Peyer's patch (tissue), 4 donors: ENCODE results near the gene IRF2. TPM values are rescaled to one million over a fixed set of nuclear protein-coding genes. Genes with fewer than 3 reads are reported as not detected.
A peak's percentile ranks its signal among the peaks of the same experiment; 100 is the strongest.

Experiments used
- DNase-seq, 3 donors: peaks; one replicate each; pipeline ENCODE4 v3.0.0-alpha.2; 2017 to 2019
- H3K27ac ChIP-seq, 4 donors: fragments of 200-600 bp; sonication (generic); one replicate each; pipeline ENCODE4 v1.5.1; 2016 to 2019
- H3K27me3 ChIP-seq, 2 donors: fragments of 200-600 bp; sonication (generic); one replicate each; pipeline ENCODE4 v1.5.1; 2019
- H3K36me3 ChIP-seq, 3 donors: fragments of 200-600 bp; sonication (generic); one replicate each; pipeline ENCODE4 v1.5.1; 2016 to 2019
- H3K4me1 ChIP-seq, 4 donors: fragments of 200-600 bp; sonication (generic); one replicate each; pipeline ENCODE4 v1.5.1; 2016 to 2019
- H3K4me3 ChIP-seq, 4 donors: fragments of 200-600 bp; sonication (generic); 1 replicate in 3 of 4; 2 replicates in 1 of 4; pipeline ENCODE4 v1.5.1; 2016 to 2019; ENCODE audit warnings: mild to moderate bottlenecking in 1 of 4
- H3K9me3 ChIP-seq, 4 donors: fragments of 200-600 bp; sonication (generic); one replicate each; pipeline ENCODE4 v1.5.1; 2016 to 2019; ENCODE audit warnings: mild to moderate bottlenecking in 1 of 4
- CTCF ChIP-seq, 6 experiments: fragments of 450-650 bp in 4 of 6; fragments of 200-600 bp in 2 of 6; sonication (generic) in 1 of 6; IDR thresholded peaks; one replicate each; pipeline ENCODE4 v1.5.1; 2017 to 2019; ENCODE audit warnings: antibody characterized with exemption in 6 of 6, mild to moderate bottlenecking in 3 of 6, moderate library complexity in 1 of 6
- POLR2A ChIP-seq, 2 donors: fragments of 450-650 bp; IDR thresholded peaks; one replicate each; pipeline ENCODE4 v1.5.1; 2017; ENCODE audit warnings: antibody characterized with exemption in 2 of 2, mild to moderate bottlenecking in 2 of 2, moderate library complexity in 2 of 2
- total RNA-seq, 4 donors: library from RNA; depleted of rRNA; stranded (reverse); fragments of >200 nt; gene quantifications; one replicate each; pipeline ENCODE4 v1.1.0, GENCODE V29; 2016

The IRF2 gene
- total RNA-seq, 4 donors from 2014 or later, result 28.0 to 42.8 (median 39.2) TPM

GRCh38 chr4:184423003-184423686, 51.2 kb downstream of the IRF2 start:
- Histone ChIP-seq H3K36me3 (peaks cover 0 to 48% (median 0%) of the 10 kb centered on the region in 3 donors), H3K4me1 (peaks cover 0 to 20% (median 5%) of the 10 kb centered on the region in 4 donors), H3K27ac (peak overlapping the region in 2 of 4 donors; percentile 3 to 36), H3K27me3 (no peaks in the 10 kb centered on the region), H3K9me3 (no peaks in the 10 kb centered on the region), H3K4me3 (no peak overlapping the region)
- no peak for DNase-seq
- TF ChIP-seq POLR2A (IDR thresholded peaks at IDR 0.05) (no peak), CTCF (IDR thresholded peaks at IDR 0.05) (no peak)

DNA sequence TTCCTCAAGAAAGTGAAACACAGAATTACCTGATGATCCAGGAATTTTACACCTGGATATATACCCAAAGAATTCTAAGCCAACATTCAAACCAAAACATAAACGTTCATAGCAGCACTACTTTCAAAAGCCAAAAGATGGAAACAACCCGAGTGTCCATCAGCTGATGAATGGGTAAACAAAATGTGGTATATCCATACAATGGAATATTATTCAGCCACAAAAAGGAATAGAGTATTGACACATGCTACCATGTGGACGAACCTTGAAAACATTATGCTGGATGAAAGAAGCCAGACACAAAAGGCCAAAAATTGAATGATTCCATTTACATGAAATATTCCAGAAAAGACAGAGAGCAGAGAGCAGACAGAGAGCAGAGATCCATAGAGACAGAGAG, 52.0 kb downstream of the IRF2 start:
- Histone ChIP-seq H3K27me3 (no peaks in the 10 kb centered on the region), H3K9me3 (no peaks in the 10 kb centered on the region), H3K36me3 (peaks cover 0 to 46% (median 0%) of the 10 kb centered on the region in 3 donors), H3K4me3 (no peak overlapping the region), H3K27ac (peak overlapping the region in 1 of 4 donors; percentile 28), H3K4me1 (peaks cover 0 to 26% (median 11%) of the 10 kb centered on the region in 4 donors)
- no peak for TF ChIP-seq CTCF (IDR thresholded peaks at IDR 0.05)
- TF ChIP-seq POLR2A (IDR thresholded peaks at IDR 0.05), result no peak
- DNase-seq, result no peak

DNA sequence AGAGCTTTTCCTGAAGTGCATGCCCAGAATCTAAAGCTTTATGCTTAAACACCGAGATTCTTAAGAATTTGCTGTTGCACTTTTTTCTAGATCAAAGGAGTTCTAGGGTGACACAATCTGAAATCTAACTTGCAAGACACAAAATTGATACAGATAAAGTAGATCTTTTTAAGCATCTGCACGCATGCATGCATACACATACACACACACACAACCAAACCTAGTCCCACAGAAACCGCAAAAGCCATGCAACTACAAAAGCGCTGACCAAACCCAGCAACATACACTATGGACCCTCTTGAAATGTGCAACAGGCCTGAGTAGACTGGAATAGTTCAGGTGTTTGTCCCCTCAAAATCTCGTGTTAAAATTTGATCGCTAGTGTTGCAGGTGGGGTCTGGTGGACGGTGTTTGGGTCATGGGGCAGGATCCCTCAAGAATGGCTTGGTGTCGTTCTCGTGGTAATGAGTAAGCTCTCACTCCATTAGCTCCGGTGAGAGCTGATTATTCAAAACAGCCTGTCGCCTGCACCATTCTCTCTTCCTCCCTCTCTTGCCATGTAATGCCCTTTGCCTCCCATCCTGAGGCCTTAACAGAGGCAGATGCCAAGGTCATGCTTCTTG, 52.7 kb downstream of the IRF2 start:
- Histone ChIP-seq H3K4me1 (peaks cover 0 to 28% (median 15%) of the 10 kb centered on the region in 4 donors), H3K27me3 (no peaks in the 10 kb centered on the region), H3K27ac (peak overlapping the region in 3 of 4 donors; percentile 18 to 51 (median 28)), H3K36me3 (peaks cover 0 to 43% (median 0%) of the 10 kb centered on the region in 3 donors), H3K9me3 (no peaks in the 10 kb centered on the region), H3K4me3 (no peak overlapping the region)
- peak in 1 of 3 donors; percentile 32 for DNase-seq
- TF ChIP-seq POLR2A (IDR thresholded peaks at IDR 0.05) (no peak), CTCF (IDR thresholded peaks at IDR 0.05) (no peak)

DNA sequence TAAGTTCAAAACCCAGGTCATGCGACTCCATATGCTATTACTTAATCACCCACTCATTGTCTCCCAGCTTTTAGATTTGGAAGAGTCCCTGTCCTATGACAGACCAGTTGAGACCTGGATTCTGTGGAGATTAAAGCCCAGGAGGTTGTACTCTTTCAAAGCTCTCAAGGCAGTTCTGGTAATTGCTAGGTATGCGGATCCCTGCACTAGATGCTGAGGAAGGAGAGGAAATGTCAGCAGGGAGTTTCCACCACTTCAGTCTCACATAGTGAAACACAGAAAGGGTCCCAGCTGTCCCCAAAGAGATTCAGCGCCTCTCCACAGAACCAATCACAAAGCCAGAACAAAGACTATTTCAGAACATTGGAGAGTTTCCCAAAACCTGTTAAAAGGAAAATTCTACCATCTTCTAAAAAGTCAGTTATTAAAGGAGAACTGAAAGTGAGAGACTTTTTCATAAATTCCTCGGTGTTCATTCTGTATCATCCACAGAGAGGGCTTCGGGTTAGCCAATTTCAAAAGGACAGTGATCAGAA, 53.4 kb downstream of the IRF2 start:
- Histone ChIP-seq H3K36me3 (peaks cover 0 to 36% (median 0%) of the 10 kb centered on the region in 3 donors), H3K9me3 (no peaks in the 10 kb centered on the region), H3K27ac (peak overlapping the region; percentile 9 to 36 (median 23))

GRCh38 chr4:184420402-184420801, 53.9 kb downstream of the IRF2 start:
- peaks cover 0 to 24% (median 15%) of the 10 kb centered on the region in 4 donors for H3K4me1 ChIP-seq

More for the DNA sequence above, 53.4 kb downstream of the IRF2 start:
- TF ChIP-seq POLR2A (IDR thresholded peaks at IDR 0.05) (no peak), CTCF (IDR thresholded peaks at IDR 0.05) (no peak)
- no peak for DNase-seq
- Histone ChIP-seq H3K4me1 (peaks cover 0 to 28% (median 16%) of the 10 kb centered on the region in 4 donors), H3K27me3 (no peaks in the 10 kb centered on the region), H3K4me3 (no peak overlapping the region)

More at GRCh38 chr4:184420402-184420801, 53.9 kb downstream of the IRF2 start:
- Histone ChIP-seq H3K9me3 (no peaks in the 10 kb centered on the region), H3K27me3 (no peaks in the 10 kb centered on the region), H3K27ac (peak overlapping the region; percentile 9 to 36 (median 23)), H3K4me3 (no peak overlapping the region), H3K36me3 (peaks cover 0 to 32% (median 0%) of the 10 kb centered on the region in 3 donors)
- TF ChIP-seq CTCF (IDR thresholded peaks at IDR 0.05) (no peak), POLR2A (IDR thresholded peaks at IDR 0.05) (no peak)
- DNase-seq, result no peak
